WTC11 (cell line): ENCODE results near the gene DIP2A.

Experiments
- ATF3 ChIP-seq: sonication (generic); formaldehyde crosslinking; conservative IDR thresholded peaks from 2 replicates; pipeline ENCODE4 v1.8.1; 2022; ENCODE audit warnings: mild to moderate bottlenecking, missing genetic modification reagents
- CTCF ChIP-seq: fragments of 200-600 bp; IDR thresholded peaks from 2 replicates; pipeline ENCODE4 v1.8.0; 2022; ENCODE audit warnings: antibody characterized with exemption
- ELF4 ChIP-seq: sonication (generic); formaldehyde crosslinking; IDR thresholded peaks from 2 replicates; pipeline ENCODE4 v1.8.1; 2022; ENCODE audit warnings: low read depth, mild to moderate bottlenecking, moderate library complexity, missing genetic modification reagents
- FOXJ3 ChIP-seq: sonication (generic); formaldehyde crosslinking; IDR thresholded peaks from 2 replicates; pipeline ENCODE4 v1.9.0; 2021; ENCODE audit warnings: missing genetic modification reagents, mild to moderate bottlenecking, borderline replicate concordance
- FOXP4 ChIP-seq: sonication (generic); formaldehyde crosslinking; IDR thresholded peaks from 2 replicates; pipeline ENCODE4 v1.8.0; 2022; ENCODE audit warnings: mild to moderate bottlenecking, missing genetic modification reagents
- JAZF1 ChIP-seq: fragments of 250-450 bp; sonication (Bioruptor Pico); IDR thresholded peaks from 2 replicates; pipeline ENCODE4 v1.9.0; 2021; ENCODE audit warnings: moderate library complexity, mild to moderate bottlenecking, inconsistent platforms
- JUN ChIP-seq: sonication (generic); formaldehyde crosslinking; IDR thresholded peaks from 2 replicates; pipeline ENCODE4 v1.8.0; 2023; ENCODE audit warnings: mild to moderate bottlenecking, missing genetic modification reagents
- NFYB ChIP-seq: sonication (generic); formaldehyde crosslinking; conservative IDR thresholded peaks from 2 replicates; pipeline ENCODE4 v1.8.0; 2022; ENCODE audit warnings: low read depth, missing genetic modification reagents
- PRDM15 ChIP-seq: sonication (generic); formaldehyde crosslinking; IDR thresholded peaks from 2 replicates; pipeline ENCODE4 v1.8.0; 2022; ENCODE audit warnings: missing genetic modification reagents
- SP1 ChIP-seq: sonication (generic); formaldehyde crosslinking; conservative IDR thresholded peaks from 2 replicates; pipeline ENCODE4 v1.8.1; 2022; ENCODE audit warnings: missing genetic modification reagents

- no peak for TF ChIP-seq CTCF
- TF ChIP-seq JAZF1 (CRISPR knock-in tag): no peak
- TF ChIP-seq FOXJ3 (CRISPR knock-in tag): no peak
- TF ChIP-seq SP1 (CRISPR knock-in tag): no peak
- TF ChIP-seq NFYB: no peak
- no peak for TF ChIP-seq JUN (CRISPR knock-in tag)
- TF ChIP-seq ELF4 (CRISPR knock-in tag): no peak
- TF ChIP-seq PRDM15 (CRISPR knock-in tag): no peak
- no peak for TF ChIP-seq FOXP4
- no peak for TF ChIP-seq ATF3 (CRISPR knock-in tag)
These were observed 14.8 kb upstream of the DIP2A start for GRCh38 chr21:46443910-46444309.
